IPS DF 19.7 (cell line): ENCODE data around the gene LRRC37A2.
"Not testable (repeated sequence)": the region's sequence is repeated elsewhere in the genome, so short reads cannot be mapped to it uniquely, and the experiment has no call there.

Experiments
- DNase-seq: peaks from one replicate; pipeline ENCODE4 v3.0.0-alpha.2; 2013; ENCODE audit warnings: low read depth, low spot score

The LRRC37A2 gene

DNA sequence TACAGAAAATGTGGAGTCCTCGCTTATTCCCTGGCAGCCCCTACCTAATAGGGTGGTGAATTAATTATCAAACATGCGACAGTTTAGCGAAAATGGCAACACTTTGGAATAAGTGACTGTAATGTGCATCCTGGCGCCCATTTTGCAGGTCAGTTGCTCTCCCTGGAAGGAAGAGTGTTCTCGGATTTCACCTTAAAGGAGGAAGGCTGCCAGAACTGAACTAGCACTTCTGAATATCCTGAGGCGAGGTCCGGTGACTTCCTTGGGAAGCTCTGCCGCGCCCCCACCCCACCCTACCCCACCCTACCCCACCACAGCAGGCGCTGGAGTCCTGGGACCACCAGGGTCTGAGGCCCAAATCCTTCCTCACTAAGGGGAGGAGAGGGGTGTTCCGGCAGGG is at the start of gene LRRC37A2:
LRRC37A2 (plus strand) TSS at position 301 of the 400 bp plus-strand sequence. CDS start 245 bp downstream, outside the sequence.
- DNase-seq = not testable (repeated sequence)

DNA sequence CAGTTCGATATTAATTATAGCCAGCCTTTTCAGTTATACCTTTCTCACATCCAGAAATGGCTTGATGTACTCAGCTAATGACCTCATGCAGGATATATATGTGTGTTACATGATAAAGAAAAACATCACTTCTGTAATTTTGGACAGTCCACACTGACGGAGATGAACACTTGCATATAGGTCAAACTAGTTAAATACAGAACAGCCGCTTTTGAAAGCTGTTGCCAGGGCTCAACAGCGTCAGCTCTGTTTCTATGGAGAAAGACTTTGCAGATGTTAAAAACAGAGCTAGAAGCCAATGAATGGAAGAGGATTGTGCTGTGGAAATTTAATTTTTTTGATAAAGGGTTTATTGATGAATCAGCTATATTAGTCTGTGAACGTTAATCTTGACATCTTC is 44.6 kb upstream of the LRRC37A2 start:
- DNase-seq = not testable (repeated sequence)

DNA sequence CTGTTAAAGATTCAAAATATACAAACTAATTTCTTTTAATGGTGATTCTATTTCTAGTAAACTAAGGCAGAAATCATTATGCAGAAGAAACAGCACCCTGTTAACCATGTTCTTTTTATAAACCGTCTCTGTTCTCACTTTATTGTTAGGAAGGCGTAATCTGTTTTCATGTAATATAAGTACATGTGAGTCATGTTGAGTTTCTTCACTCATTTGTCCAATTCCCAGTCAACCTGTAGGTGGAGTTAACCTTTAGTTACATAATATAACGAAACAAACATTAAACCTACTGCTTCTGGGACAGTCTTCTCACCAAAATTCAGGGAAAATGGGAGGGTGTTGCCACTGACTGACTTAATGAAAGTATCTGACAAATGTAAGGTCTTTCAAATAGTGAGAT is 37.8 kb upstream of the LRRC37A2 start:
- DNase-seq = not testable (repeated sequence)

DNA sequence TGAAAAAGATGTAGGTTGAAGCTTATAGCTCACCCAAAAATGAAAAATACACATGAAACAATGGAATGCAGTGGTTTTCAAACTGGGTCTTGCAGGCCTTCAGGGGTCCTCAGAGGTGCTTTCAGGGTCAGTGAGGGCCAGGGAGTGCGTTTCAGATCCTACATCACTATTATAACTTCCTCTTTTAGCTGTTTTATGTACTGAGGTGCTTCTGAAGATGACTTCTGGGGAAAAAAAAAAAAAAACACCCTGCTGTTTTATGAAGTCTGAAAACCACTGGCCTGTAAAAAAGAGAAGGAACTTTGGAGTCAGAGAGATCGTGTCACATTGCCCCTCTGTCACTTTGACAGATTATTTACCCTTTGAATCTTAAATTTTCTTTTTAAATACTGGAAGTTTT is 36.7 kb upstream of the LRRC37A2 start:
- not testable (repeated sequence) for DNase-seq

DNA sequence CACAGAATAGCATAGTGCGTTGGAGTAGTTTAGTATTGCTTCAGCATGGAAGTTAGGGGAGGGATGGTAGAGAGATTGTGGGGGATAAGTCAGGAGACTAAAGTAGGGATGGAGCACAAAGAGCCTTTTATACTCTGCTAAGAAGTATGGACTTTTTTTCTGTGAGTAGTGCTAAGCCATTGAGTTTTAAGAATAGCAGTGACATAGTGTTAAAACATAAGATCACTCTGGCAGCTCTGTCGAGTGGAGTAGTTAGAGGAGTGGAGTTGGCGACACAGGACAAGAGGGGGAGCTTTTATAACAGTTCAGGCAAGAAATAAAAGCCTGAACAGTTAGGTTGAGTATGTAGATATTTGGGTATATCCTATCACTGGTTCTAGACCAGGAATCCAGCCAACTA is 33.4 kb upstream of the LRRC37A2 start:
- DNase-seq = not testable (repeated sequence)

DNA sequence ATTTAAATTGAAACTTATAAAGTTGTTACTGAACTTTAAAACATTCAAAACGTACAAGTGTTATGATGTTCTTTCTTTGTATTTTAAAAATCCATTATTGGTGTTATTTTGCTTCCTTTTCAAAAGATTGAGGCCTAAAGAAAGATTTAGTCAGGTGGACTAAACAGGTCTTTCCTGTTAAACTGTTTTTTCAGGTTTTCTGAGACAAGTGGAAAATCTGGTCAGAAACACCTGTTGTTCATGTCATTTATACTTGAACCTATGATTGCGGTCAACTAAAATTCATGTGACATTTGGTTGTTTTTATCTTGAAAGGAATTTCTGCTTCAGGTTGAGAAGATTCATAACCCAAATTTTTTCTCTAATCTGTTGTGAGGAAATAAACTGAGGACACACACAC is 31.0 kb upstream of the LRRC37A2 start:
- not testable (repeated sequence) for DNase-seq

DNA sequence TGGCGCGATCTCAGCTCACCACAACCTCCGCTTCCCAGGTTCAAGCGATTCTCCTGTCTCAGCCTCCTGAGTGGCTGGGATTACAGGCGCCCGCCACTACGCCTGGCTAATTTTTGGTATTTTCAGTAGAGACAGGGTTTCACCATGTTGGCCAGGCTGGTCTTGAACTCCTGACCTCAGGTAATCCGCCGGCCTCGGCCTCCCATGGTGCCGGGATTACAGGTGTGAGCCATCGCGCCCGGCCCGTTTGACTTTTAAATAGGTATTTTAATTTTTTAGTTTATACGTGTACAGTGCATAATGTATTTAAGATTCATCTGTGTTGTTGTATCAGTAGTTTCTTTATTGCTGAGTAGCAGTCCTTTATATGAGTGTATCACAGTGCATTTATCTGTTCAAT is 20.2 kb upstream of the LRRC37A2 start:
- not testable (repeated sequence) for DNase-seq

DNA sequence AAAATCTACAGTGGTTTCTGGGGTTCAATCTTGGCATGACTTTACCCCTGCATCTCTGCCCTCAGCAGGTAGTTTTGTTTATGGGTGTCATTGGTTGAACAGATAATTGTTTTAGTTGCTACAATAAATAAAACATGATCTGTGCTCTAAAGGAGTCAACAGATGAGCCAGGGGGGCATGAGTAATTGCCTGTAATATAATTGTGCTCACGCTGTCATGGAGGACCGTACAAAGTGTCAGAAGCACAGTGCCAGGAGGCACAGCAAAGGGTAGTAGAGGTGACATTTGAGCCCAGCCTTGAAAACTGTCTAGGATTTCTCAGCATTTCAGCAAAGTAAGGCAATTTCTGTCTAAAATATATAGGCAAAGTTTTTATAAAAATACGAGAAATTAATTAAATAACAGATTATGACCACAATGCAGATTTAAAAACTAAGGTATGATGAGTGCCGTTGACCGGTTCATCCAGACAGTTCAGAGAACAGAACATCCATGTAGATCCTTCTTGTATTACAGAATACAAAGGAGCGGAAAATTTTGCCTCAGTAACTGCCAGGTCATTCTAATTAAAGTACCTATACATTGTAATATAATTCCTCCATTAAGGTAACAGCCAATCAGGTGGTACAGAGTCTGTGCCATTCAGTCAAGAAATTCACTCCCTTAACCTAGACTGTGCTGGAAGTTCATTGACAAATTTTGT is 12.7 kb upstream of the LRRC37A2 start:
- not testable (repeated sequence) for DNase-seq

DNA sequence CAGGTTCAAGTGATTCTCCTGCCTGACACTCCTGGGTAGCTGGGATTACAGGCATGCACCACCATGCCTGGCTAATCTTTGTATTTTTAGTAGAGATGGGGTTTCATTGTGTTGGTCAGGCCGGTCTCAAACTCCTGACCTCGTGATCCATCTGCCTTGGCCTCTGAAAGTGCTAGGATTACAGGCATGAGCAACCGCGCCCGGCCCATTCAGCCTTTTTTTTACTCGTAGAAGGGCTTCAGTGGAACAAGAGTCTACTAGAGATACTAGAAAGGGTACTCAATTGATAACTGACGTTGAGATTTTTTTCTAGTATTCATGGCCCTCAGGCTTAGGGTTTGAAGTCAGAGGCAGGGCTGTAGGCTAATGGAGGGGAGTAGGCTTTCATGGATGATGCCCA is 6.4 kb upstream of the LRRC37A2 start:
- not testable (repeated sequence) for DNase-seq

DNA sequence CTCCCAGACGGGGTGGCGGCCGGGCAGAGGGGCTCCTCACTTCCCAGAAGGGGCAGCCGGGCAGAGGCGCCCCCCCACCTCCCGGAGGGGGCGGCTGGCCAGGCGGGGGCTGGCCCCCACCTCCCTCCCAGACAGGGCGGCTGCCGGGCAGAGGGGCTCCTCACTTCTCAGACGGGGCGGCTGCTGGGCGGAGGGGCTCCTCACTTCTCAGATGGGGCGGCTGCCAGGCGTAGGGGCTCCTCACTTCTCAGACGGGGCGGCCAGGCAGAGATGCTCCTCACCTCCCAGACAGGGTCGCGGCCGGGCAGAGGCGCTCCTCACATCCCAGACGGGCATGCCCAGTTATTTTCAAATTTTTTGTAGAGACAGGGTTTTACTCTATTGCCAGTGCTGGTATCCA is 22.4 kb downstream of the LRRC37A2 start:
- not testable (repeated sequence) for DNase-seq

DNA sequence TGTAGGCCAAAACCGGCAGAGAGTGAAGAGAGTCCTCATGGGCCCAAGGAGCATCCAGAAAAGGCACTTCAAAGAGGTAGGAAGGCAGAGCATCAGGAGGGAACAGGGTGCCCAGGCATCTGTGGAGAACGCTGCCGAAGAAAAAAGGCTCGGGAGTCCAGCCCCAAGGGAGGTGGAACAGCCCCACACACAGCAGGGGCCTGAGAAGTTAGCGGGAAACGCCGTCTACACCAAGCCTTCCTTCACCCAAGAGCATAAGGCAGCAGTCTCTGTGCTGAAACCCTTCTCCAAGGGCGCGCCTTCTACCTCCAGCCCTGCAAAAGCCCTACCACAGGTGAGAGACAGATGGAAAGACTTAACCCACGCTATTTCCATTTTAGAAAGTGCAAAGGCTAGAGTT is 36.3 kb downstream of the LRRC37A2 start:
- DNase-seq = not testable (repeated sequence)

DNA sequence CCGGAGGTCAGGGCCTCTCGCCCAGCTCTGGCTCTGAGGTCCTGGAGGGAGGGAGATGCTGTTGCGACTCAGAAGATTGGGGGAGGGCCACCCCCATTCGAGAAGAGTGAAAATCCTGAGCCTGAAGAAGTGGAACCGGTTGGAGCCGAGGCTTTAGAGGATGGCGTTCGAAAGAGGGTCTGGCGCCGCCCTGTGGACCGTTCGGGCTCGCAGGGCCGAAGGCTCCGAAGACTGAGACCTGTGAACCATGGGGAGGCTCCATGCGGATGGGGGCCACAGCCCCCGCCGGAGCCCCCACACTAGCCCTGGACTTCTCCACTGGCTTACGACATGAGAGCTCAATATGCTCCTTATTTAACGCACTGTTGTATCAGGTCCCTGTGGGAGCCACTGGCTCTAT is 46.9 kb downstream of the LRRC37A2 start:
- DNase-seq = not testable (repeated sequence)

DNA sequence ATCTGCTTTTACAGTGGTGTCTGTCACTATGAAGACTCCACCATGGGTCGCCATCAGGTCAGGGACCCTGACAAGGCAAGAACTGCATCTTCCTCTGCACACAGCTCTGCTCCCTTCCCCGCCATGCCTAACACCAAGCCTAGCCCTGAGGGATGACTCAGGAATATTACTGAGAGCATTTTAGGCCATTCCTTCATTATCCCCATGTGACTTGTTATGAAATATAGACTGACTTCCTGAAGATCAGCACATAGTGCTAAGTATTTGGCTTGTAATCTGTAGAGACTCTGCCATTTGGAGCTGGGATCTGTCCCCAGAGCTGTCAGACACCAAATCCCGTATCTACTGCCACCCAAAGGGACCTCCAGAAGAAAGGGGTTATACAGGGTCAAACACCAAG is 47.8 kb downstream of the LRRC37A2 start:
- not testable (repeated sequence) for DNase-seq

DNA sequence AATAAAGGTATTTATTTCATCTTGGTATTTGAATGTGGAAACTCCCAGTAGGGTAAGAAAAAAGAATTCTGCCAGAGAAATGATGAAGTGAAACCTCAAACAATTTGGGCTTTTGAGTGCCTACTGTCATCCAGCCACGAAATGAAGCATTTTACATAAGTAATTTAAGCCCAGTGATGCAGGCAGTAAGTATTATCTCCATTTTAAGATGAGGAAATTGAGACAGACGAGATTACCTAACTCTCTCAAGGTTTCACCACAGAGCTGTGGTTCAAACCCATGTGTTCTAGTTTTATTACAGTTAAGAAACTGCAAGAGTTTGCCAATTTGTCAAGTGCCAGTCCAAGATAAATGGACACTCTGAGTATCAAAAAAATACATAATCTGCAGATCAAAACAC is 54.0 kb downstream of the LRRC37A2 start:
- DNase-seq = not testable (repeated sequence)

DNA sequence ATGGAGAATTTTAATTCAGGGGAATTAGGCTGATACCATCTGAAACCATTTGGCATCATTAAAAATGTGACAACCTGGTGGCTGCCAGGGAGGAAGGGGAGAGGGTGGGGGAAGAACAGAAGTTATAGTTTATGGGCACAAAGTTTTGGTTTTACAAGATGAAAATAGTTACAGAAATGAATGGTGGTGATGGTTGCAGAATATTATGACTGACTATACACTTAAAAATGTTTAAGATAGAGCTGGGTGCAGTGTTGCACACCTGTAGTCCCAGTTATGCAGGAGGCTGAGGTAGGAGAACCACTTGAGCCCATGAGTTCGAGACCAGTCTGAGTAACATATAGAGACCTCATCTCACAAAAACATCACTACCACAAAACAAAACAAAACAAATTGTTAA is 54.7 kb downstream of the LRRC37A2 start:
- not testable (repeated sequence) for DNase-seq

DNA sequence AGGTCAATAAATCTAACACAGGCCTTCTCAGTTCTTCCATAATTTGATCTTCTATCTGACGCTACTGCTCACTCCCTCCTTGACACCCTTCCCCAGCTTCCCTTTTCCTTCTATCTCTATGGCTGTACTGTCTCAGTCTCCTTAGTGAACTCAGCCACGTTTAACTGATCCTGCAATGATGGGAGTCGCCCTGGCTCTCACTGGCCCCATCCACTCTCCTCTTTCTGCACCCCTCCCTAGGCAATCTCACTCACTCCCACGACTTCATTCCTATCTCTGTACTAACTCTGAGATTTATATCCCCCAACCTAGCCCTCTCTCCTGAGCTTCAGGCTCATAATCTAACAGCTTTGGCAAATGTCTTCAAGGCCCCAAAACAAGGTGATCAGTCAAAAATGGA is 59.5 kb downstream of the LRRC37A2 start:
- DNase-seq = not testable (repeated sequence)

DNA sequence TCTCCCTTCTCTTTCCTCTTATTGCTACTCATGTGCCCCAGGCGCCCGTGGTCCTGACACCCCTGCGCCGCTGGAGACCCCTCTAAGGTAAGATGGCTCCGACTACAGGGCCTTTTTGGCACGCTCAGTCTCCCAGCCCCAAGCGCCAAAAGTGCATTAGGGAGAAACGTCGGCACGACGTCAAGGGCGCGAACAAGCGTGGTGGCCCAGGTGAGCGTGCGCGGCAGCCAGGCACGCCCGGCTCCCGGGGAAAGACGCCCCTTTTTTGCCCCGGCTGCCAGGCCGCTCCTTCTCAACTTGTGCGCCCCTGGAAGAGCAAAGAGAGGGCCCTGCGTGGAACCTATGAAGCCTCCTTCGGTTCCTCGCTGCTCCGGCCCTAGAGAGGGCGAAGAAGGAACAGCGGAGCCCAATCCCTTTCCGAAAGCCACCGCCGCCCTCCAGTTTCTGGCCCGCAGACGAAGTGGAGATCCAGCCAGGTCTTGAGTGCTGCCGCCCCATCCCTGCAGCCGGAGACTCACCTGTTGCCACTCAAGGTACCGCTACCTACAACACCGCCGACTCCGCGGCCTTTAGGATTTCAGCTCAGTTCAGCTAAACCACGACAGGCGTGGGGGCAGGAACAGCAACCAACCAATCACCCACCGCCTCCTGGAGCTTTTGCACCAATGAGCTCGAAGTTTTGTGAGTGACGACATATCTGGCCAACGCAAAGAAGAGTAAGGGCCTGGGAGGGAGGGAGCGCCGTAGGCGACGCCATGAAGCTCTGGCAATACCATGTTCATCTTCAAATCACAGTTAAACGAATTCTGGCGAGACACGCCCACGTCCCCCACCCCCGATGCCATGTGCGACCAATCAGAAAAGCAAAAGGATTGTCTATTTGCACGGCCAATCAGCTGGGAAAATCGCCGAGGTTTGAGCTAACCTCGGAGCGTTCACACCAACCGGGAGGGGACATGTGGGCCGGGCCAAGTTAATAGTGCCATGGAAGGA is 67.1 kb downstream of the LRRC37A2 start, which contains the start of gene ARL17A:
ARL17A (minus strand) TSS at position 609 of the 993 bp plus-strand sequence. CDS start 3,369 bp downstream, outside the sequence.
- DNase-seq = not testable (repeated sequence)

DNA sequence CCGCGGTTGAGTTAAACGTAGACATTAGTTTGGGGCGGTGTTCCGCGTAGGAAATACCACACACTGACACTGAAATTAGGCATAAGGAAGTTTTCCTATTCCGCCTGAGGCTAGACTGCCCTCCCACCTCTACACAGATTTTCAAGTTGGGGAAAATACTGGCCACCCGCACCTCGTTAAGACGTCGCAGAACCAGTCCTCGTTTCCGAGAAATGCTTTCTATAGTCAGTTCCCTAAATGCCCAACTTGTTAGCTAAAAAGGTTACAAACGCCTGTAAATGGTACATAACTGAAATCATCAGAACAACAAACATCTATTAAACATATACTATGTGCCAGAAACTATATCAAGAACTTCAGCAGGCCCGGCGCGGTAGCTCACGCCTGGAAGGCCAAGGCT is 67.8 kb downstream of the LRRC37A2 start:
- DNase-seq = not testable (repeated sequence)

DNA sequence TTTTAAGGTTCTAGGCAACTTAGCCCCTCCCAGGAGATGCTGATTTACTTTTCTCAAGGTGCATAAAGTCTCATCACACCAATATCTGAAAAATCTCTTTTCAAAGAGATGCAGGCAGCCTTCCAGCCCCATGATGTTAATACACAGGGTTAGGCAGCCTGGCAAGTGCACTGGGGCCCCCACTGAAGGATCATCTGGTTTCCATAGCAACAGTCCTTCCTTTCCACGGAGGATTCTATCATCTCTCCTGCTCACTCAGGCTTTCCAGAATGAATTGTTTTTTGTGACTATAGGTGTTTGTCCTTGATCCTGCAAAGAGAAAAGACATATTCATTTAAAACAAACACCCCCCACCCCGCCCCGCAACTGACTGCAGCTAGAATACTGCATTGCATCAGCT is 73.2 kb downstream of the LRRC37A2 start:
- not testable (repeated sequence) for DNase-seq

DNA sequence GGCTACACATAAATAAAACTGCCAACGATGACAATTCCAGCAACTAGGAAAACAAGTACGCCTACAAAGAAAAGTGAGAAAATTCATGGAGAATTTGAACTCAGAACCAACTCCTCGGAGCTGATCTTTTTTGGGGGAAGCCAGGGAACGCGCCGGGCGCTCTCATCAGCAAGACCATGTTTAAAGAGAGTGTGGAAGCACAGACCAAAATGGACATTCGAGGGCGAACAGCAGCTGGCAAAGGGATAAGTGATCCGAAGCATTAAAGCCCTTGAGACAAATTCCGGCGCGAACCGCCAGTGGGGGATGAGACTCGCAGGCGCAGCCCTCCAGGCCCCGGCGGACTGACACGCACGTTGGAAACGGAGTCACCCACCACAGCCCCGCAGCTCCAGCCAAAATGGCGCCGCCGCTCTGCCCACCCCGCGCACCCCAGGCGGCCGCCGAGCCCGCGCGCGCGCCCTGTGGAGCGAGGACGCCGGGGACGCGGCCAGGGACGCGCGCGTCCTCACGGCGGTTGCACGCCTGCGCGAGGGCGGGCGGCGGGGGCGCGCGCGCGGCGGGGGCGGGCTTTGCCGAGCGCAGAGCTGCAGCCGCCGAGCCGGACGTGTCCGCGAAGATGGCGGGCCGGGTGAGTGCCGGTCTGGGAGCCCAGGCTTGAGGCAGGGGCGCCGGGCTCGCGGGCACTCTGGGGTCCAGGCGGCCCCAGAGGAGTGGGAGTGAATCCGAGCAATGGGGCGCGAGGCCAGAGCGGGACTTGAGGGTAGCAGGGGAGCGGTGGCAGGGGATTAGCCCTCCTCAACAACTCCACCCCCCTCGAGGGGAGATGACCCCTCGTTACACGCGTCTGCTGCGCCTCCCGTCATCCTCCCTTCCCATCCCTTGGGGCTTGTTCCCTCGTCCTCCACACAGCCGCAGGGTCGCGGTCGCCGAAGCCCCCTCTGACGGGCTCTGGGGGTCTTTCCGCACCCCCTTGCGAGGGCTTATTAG is 78.2 kb downstream of the LRRC37A2 start, which contains the start of gene NSF:
NSF (plus strand) TSS at position 513 of the 990 bp plus-strand sequence; CDS start at position 620, 107 bp downstream.
- DNase-seq = not testable (repeated sequence)

DNA sequence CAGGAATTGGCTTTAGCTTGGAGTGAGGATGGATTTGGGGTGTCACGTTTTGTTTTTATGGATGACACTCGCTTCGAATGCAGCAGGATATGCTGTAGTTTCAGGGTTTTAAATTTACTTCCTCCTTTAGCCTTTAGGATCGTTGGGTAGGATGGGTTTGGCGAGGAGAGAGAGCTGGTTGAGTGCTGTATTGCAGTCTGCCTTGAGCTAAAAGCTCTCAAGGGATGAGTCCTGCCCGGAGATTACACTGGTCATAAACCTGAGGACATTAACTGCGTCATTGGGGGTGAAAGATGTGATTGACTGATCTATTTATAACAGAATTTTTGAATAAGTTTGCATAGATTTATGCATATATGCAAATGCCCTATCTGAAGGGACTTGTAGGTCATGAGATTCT is 79.1 kb downstream of the LRRC37A2 start:
- not testable (repeated sequence) for DNase-seq
